Measurements from ENCODE around the gene ATL3.

The ATL3 gene

GRCh38 chr11:63613517-63614135, 57.5 kb downstream of the ATL3 start:
- peak overlapping the region; percentile 5 for H4K8ac ChIP-seq (ENCODE audit: low read depth, low read length)
- peak overlapping the region; percentile 51 for H2AFZ ChIP-seq (ENCODE audit: insufficient read depth, low read length, poor library complexity)
- H4K12ac ChIP-seq (ENCODE audit: low read depth, low read length): no peak overlapping the region
- H3K23ac ChIP-seq (ENCODE audit: low read length): no peak overlapping the region
- H3K4me1 ChIP-seq (ENCODE audit: control insufficient read depth in 1 of 2, insufficient read depth in 2 of 2, low read length in 2 of 2): peaks cover 2 to 3% of the 10 kb centered on the region in 2 experiments
- H2BK120ac ChIP-seq (ENCODE audit: insufficient read depth, low read length, poor library complexity): peak overlapping the region; percentile 8
- H2BK12ac ChIP-seq (ENCODE audit: low read length): no peak overlapping the region
- no peak overlapping the region for H2AK5ac ChIP-seq (ENCODE audit: low read length)
- H3K4me2 ChIP-seq (ENCODE audit: low read length): peak overlapping the region; percentile 87
- H3K4ac ChIP-seq (ENCODE audit: low read depth, low read length): no peak overlapping the region
- peak overlapping the region; percentile 13 for H2BK5ac ChIP-seq (ENCODE audit: low read depth, low read length, poor library complexity)
- H3K9me3 ChIP-seq (ENCODE audit: insufficient read depth, low read depth, low read length): no peaks in the 10 kb centered on the region
- H3K36me3 ChIP-seq (ENCODE audit: control insufficient read depth in 1 of 2, insufficient read depth in 2 of 2, low read length in 2 of 2): no peaks in the 10 kb centered on the region
- H3K18ac ChIP-seq (ENCODE audit: low read length): peak overlapping the region; percentile 2
- no CpG with 5 or more reads among the region's 45 CpGs for WGBS (ENCODE audit: extremely low coverage, insufficient coverage, insufficient read length)
- H3K79me2 ChIP-seq (ENCODE audit: control insufficient read depth, insufficient read depth, low read length, poor library complexity): peaks cover 4% of the 10 kb centered on the region
- peak overlapping the region; percentile 73 for H4K91ac ChIP-seq (ENCODE audit: low read depth, low read length)
- H3K27me3 ChIP-seq (ENCODE audit: insufficient read depth, low read length): no peaks in the 10 kb centered on the region
- DNase-seq: peak; percentile 92 to 94
- H3K14ac ChIP-seq (ENCODE audit: low read length): no peak overlapping the region
- H3K27ac ChIP-seq (ENCODE audit: low read depth, low read length): peak overlapping the region; percentile 66
- peaks cover 4% of the 10 kb centered on the region for H3K79me1 ChIP-seq (ENCODE audit: low read length)
- no peak overlapping the region for H3K9ac ChIP-seq (ENCODE audit: low read length)
- peak overlapping the region; percentile 69 for H3K4me3 ChIP-seq (ENCODE audit: low read depth, low read length)

DNA sequence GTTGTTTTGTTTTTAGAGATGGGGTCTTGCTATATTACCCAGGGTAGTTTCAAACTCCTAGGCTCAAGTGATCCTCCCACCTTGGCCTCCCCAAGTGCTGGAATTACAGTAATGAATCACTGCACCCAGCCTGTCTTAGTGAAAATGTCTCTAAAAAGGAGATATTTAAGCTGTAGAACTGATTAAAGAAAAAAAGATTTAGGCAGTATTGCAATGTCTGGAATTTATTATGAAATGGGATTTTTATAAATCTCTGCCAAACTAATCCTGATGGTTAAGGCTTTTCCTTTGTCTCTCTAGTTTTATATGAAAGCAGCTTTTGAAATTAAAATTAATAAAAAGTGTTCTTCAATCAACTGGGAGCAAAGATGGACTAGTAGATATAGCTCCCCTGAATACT, 59.0 kb downstream of the ATL3 start:
- H3K4ac ChIP-seq (ENCODE audit: low read depth, low read length): no peak overlapping the region
- no peak overlapping the region for H3K4me2 ChIP-seq (ENCODE audit: low read length)
- H3K9me3 ChIP-seq (ENCODE audit: insufficient read depth, low read depth, low read length): no peaks in the 10 kb centered on the region
- no peaks in the 10 kb centered on the region for H3K27me3 ChIP-seq (ENCODE audit: insufficient read depth, low read length)
- H2BK12ac ChIP-seq (ENCODE audit: low read length): no peak overlapping the region
- H4K12ac ChIP-seq (ENCODE audit: low read depth, low read length): no peak overlapping the region
- H3K14ac ChIP-seq (ENCODE audit: low read length): no peak overlapping the region
- H3K23ac ChIP-seq (ENCODE audit: low read length): no peak overlapping the region
- H3K4me1 ChIP-seq (ENCODE audit: control insufficient read depth in 1 of 2, insufficient read depth in 2 of 2, low read length in 2 of 2): peaks cover 3 to 5% of the 10 kb centered on the region in 2 experiments
- H2AFZ ChIP-seq (ENCODE audit: insufficient read depth, low read length, poor library complexity): no peak overlapping the region
- no peak overlapping the region for H3K27ac ChIP-seq (ENCODE audit: low read depth, low read length)
- no peak overlapping the region for H2BK5ac ChIP-seq (ENCODE audit: low read depth, low read length, poor library complexity)
- H2BK120ac ChIP-seq (ENCODE audit: insufficient read depth, low read length, poor library complexity): no peak overlapping the region
- no peak overlapping the region for H4K8ac ChIP-seq (ENCODE audit: low read depth, low read length)
- DNase-seq: no peak
- no peak overlapping the region for H2AK5ac ChIP-seq (ENCODE audit: low read length)
- H3K36me3 ChIP-seq (ENCODE audit: control insufficient read depth in 1 of 2, insufficient read depth in 2 of 2, low read length in 2 of 2): no peaks in the 10 kb centered on the region
- peaks cover 7% of the 10 kb centered on the region for H3K79me2 ChIP-seq (ENCODE audit: control insufficient read depth, insufficient read depth, low read length, poor library complexity)
- H3K9ac ChIP-seq (ENCODE audit: low read length): no peak overlapping the region
- peaks cover 4% of the 10 kb centered on the region for H3K79me1 ChIP-seq (ENCODE audit: low read length)
- H4K91ac ChIP-seq (ENCODE audit: low read depth, low read length): no peak overlapping the region
- no peak overlapping the region for H3K18ac ChIP-seq (ENCODE audit: low read length)
- no peak overlapping the region for H3K4me3 ChIP-seq (ENCODE audit: low read depth, low read length)

DNA sequence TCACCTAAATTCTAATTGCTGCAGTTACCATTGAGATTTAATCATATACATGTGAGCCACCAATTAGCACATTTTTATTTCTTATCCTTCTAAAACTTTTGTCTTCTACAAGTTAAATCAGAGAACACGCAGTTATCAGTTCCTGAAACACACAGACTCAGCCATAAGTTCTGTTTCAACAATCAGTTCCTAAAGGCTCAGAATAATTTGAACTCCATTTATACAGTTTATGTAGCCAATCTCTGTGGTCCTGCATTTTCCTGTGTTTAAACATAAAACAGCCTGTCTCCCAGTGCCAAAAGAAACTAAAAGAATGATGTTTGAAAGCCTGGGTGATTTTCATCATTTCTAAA, 59.8 kb downstream of the ATL3 start:
- no peak overlapping the region for H3K27ac ChIP-seq (ENCODE audit: low read depth, low read length)
- H3K9me3 ChIP-seq (ENCODE audit: insufficient read depth, low read depth, low read length): no peaks in the 10 kb centered on the region
- H3K79me2 ChIP-seq (ENCODE audit: control insufficient read depth, insufficient read depth, low read length, poor library complexity): peaks cover 7% of the 10 kb centered on the region
- H3K4me2 ChIP-seq (ENCODE audit: low read length): no peak overlapping the region
- H2AK5ac ChIP-seq (ENCODE audit: low read length): no peak overlapping the region
- H3K4ac ChIP-seq (ENCODE audit: low read depth, low read length): no peak overlapping the region
- H2BK120ac ChIP-seq (ENCODE audit: insufficient read depth, low read length, poor library complexity): no peak overlapping the region
- H4K12ac ChIP-seq (ENCODE audit: low read depth, low read length): no peak overlapping the region
- H3K9ac ChIP-seq (ENCODE audit: low read length): no peak overlapping the region
- H3K27me3 ChIP-seq (ENCODE audit: insufficient read depth, low read length): no peaks in the 10 kb centered on the region
- peaks cover 4% of the 10 kb centered on the region for H3K79me1 ChIP-seq (ENCODE audit: low read length)
- no peak overlapping the region for H4K8ac ChIP-seq (ENCODE audit: low read depth, low read length)
- no peak overlapping the region for H2BK12ac ChIP-seq (ENCODE audit: low read length)
- no peak overlapping the region for H3K23ac ChIP-seq (ENCODE audit: low read length)
- no peaks in the 10 kb centered on the region for H3K36me3 ChIP-seq (ENCODE audit: control insufficient read depth in 1 of 2, insufficient read depth in 2 of 2, low read length in 2 of 2)
- H2AFZ ChIP-seq (ENCODE audit: insufficient read depth, low read length, poor library complexity): no peak overlapping the region
- DNase-seq: no peak
- no peak overlapping the region for H2BK5ac ChIP-seq (ENCODE audit: low read depth, low read length, poor library complexity)
- no peak overlapping the region for H3K14ac ChIP-seq (ENCODE audit: low read length)
- WGBS (ENCODE audit: extremely low coverage, insufficient coverage, insufficient read length): no CpG with 5 or more reads among the region's 1 CpG
- no peak overlapping the region for H3K4me3 ChIP-seq (ENCODE audit: low read depth, low read length)
- H3K18ac ChIP-seq (ENCODE audit: low read length): no peak overlapping the region
- no peak overlapping the region for H4K91ac ChIP-seq (ENCODE audit: low read depth, low read length)
- peaks cover 3 to 5% of the 10 kb centered on the region in 2 experiments for H3K4me1 ChIP-seq (ENCODE audit: control insufficient read depth in 1 of 2, insufficient read depth in 2 of 2, low read length in 2 of 2)

DNA sequence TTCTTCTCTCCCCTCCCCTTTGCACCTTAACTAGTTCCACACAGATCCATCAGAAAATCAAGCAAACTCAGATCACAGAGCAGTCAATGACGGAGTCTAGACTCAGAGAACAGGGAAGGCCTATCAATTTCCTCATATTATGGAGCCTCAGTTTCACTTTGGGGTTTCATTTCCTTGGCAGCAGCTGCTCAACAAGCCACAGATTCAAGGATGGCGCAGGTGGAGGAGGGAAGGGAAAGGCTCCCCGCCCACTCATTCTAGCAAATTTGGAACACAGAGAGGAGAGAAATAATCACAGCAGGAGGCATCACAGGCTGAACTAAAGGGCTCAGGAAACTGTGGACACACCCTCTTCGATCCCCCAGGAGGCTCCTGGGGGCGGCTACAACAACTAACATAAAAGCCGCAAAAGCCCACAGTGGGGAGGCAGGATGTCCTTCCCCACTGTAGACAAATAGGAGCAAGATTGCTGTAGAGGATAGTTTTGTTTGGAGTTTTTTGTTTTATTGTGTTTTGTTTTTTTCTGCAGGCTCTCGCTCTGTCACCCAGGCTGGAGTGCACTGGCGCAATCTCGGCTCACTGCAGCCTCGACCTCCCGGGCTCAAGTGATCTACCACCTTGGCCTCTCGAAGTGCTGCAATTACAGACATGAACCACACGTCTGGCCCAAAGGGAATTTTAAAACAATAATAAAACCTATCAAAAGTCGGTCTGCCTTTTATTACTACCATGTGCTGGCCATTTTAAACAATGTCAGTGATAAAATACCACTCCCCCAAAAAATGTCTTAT, 60.4 kb downstream of the ATL3 start:
- H2BK12ac ChIP-seq (ENCODE audit: low read length): no peak overlapping the region
- H3K9ac ChIP-seq (ENCODE audit: low read length): no peak overlapping the region
- H3K4me1 ChIP-seq (ENCODE audit: control insufficient read depth in 1 of 2, insufficient read depth in 2 of 2, low read length in 2 of 2): peaks cover 3 to 5% of the 10 kb centered on the region in 2 experiments
- peak in 1 of 2 donors; percentile 31 for DNase-seq
- H3K36me3 ChIP-seq (ENCODE audit: control insufficient read depth in 1 of 2, insufficient read depth in 2 of 2, low read length in 2 of 2): no peaks in the 10 kb centered on the region
- H3K4ac ChIP-seq (ENCODE audit: low read depth, low read length): no peak overlapping the region
- no peak overlapping the region for H3K27ac ChIP-seq (ENCODE audit: low read depth, low read length)
- H3K23ac ChIP-seq (ENCODE audit: low read length): no peak overlapping the region
- no peak overlapping the region for H4K91ac ChIP-seq (ENCODE audit: low read depth, low read length)
- H4K12ac ChIP-seq (ENCODE audit: low read depth, low read length): no peak overlapping the region
- no peak overlapping the region for H2AK5ac ChIP-seq (ENCODE audit: low read length)
- peaks cover 7% of the 10 kb centered on the region for H3K79me2 ChIP-seq (ENCODE audit: control insufficient read depth, insufficient read depth, low read length, poor library complexity)
- no peaks in the 10 kb centered on the region for H3K9me3 ChIP-seq (ENCODE audit: insufficient read depth, low read depth, low read length)
- H2AFZ ChIP-seq (ENCODE audit: insufficient read depth, low read length, poor library complexity): no peak overlapping the region
- no peak overlapping the region for H3K4me3 ChIP-seq (ENCODE audit: low read depth, low read length)
- no CpG with 5 or more reads among the region's 14 CpGs for WGBS (ENCODE audit: extremely low coverage, insufficient coverage, insufficient read length)
- H3K79me1 ChIP-seq (ENCODE audit: low read length): peaks cover 4% of the 10 kb centered on the region
- no peak overlapping the region for H4K8ac ChIP-seq (ENCODE audit: low read depth, low read length)
- H3K14ac ChIP-seq (ENCODE audit: low read length): no peak overlapping the region
- H2BK120ac ChIP-seq (ENCODE audit: insufficient read depth, low read length, poor library complexity): no peak overlapping the region
- H3K4me2 ChIP-seq (ENCODE audit: low read length): no peak overlapping the region
- H3K27me3 ChIP-seq (ENCODE audit: insufficient read depth, low read length): no peaks in the 10 kb centered on the region
- no peak overlapping the region for H3K18ac ChIP-seq (ENCODE audit: low read length)
- no peak overlapping the region for H2BK5ac ChIP-seq (ENCODE audit: low read depth, low read length, poor library complexity)
